Prostate gland (tissue), 2 donors: ENCODE data around the gene S100A2.

Experiments
- POLR2A ChIP-seq: fragments of 450-650 bp; IDR thresholded peaks from one replicate; pipeline ENCODE4 v1.6.1; 2016; ENCODE audit warnings: antibody characterized with exemption, mild to moderate bottlenecking
- POLR2AphosphoS5 ChIP-seq: sonication (generic); formaldehyde crosslinking; IDR thresholded peaks from one replicate; pipeline ENCODE4 v1.6.1; 2017; ENCODE audit warnings: antibody characterized with exemption
- TF ChIP-seq, protein P1 (sequence below), 4 experiments: fragments of 200-600 bp in 2 of 4; fragments of 450-650 bp in 2 of 4; sonication (generic) in 2 of 4; IDR thresholded peaks; 1 replicate in 3 of 4; 2 replicates in 1 of 4; pipeline ENCODE4 v1.5.1; 2016 to 2019; ENCODE audit warnings: antibody characterized with exemption in 4 of 4, mild to moderate bottlenecking in 2 of 4, moderate library complexity in 2 of 4

DNA sequence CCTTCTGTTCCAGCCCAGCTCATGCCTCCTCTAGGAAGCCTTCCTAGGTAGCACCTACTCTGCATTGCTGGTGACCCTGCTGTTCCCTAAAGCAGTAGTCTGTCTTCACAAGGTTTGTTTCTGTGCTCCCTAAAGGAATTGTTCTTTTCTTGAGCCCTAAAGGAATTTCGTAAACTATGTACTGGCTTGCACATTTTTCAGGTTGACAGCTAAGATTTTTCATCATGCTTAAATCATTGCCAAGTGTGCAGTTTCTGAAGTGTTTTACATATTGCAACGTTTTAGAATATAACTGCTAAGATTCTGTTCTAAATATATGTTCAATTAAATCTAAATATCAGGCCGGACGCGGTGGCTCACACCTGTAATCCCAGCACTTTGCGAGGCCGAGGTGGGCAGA, 34.2 kb upstream of the S100A2 start:
- TF ChIP-seq, protein P1, sequence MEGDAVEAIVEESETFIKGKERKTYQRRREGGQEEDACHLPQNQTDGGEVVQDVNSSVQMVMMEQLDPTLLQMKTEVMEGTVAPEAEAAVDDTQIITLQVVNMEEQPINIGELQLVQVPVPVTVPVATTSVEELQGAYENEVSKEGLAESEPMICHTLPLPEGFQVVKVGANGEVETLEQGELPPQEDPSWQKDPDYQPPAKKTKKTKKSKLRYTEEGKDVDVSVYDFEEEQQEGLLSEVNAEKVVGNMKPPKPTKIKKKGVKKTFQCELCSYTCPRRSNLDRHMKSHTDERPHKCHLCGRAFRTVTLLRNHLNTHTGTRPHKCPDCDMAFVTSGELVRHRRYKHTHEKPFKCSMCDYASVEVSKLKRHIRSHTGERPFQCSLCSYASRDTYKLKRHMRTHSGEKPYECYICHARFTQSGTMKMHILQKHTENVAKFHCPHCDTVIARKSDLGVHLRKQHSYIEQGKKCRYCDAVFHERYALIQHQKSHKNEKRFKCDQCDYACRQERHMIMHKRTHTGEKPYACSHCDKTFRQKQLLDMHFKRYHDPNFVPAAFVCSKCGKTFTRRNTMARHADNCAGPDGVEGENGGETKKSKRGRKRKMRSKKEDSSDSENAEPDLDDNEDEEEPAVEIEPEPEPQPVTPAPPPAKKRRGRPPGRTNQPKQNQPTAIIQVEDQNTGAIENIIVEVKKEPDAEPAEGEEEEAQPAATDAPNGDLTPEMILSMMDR (IDR thresholded peaks at IDR 0.05), result no peak
- TF ChIP-seq POLR2A, result no peak
- no peak for TF ChIP-seq POLR2AphosphoS5
